HuH-7 (cell line): ENCODE data around the gene POU2AF1.

Experiments used
- DNase-seq: peaks from one replicate; pipeline ENCODE4 v3.0.0; 2011; ENCODE audit warnings: low spot score

Gene POU2AF1

GRCh38 chr11:111360150-111361043, 18.7 kb downstream of the POU2AF1 start:
- peak; percentile 90 for DNase-seq

GRCh38 chr11:111359223-111360149, 19.6 kb downstream of the POU2AF1 start:
- DNase-seq: no peak

- DNase-seq: no peak
Measured at GRCh38 chr11:111358038-111359001, 20.8 kb downstream of the POU2AF1 start.

GRCh38 chr11:111357150-111358037, 21.7 kb downstream of the POU2AF1 start:
- DNase-seq: no peak

- no peak for DNase-seq
Measured at GRCh38 chr11:111356660-111357048, 22.4 kb downstream of the POU2AF1 start.

GRCh38 chr11:111355956-111356659, 23.0 kb downstream of the POU2AF1 start:
- DNase-seq: no peak

GRCh38 chr11:111355101-111355500, 24.0 kb downstream of the POU2AF1 start:
- DNase-seq: no peak

- no peak for DNase-seq
Measured at GRCh38 chr11:111354601-111354891, 24.5 kb downstream of the POU2AF1 start.

GRCh38 chr11:111353776-111354600, 25.1 kb downstream of the POU2AF1 start:
- DNase-seq: no peak

- DNase-seq: no peak
Measured at GRCh38 chr11:111352935-111353710, 26.0 kb downstream of the POU2AF1 start.

- DNase-seq: no peak
Measured at GRCh38 chr11:111352231-111352746, 26.8 kb downstream of the POU2AF1 start.

GRCh38 chr11:111351374-111352055, 27.6 kb downstream of the POU2AF1 start:
- no peak for DNase-seq

GRCh38 chr11:111350811-111351210, 28.3 kb downstream of the POU2AF1 start:
- DNase-seq: no peak

GRCh38 chr11:111349191-111349695, 29.8 kb downstream of the POU2AF1 start:
- no peak for DNase-seq

GRCh38 chr11:111348147-111348546, 30.9 kb downstream of the POU2AF1 start:
- no peak for DNase-seq

GRCh38 chr11:111347723-111348115, 31.4 kb downstream of the POU2AF1 start:
- DNase-seq: no peak

GRCh38 chr11:111347002-111347722, 31.9 kb downstream of the POU2AF1 start:
- no peak for DNase-seq
